Liver (tissue), 9 donors: Measurements from ENCODE around the gene RHOT1. TPM values are rescaled to one million over a fixed set of nuclear protein-coding genes. Genes with fewer than 3 reads are reported as not detected.
"Not testable (repeated sequence)": the region's sequence is repeated elsewhere in the genome, so short reads cannot be mapped to it uniquely, and the experiment has no call there.

ENCODE experiments used
- DNase-seq: peaks from one replicate; pipeline ENCODE4 v3.0.0-alpha.2; 2017; ENCODE audit warnings: low spot score
- H3K27ac ChIP-seq, 2 donors: one replicate each; pipeline ENCODE4 v1.7.0; 2013; ENCODE audit warnings: inconsistent platforms in 2 of 2, low read length in 2 of 2, control low read depth in 1 of 2, low read depth in 1 of 2, mild to moderate bottlenecking in 1 of 2
- H3K27me3 ChIP-seq, 4 donors: one replicate each; pipeline versions ENCODE4 v1.6.1 to v1.7.0; 2013; ENCODE audit warnings: low read length in 3 of 4, inconsistent platforms in 1 of 4, mild to moderate bottlenecking in 1 of 4, moderate library complexity in 1 of 4; ENCODE audit not compliant: control insufficient read depth in 4 of 4, insufficient read depth in 4 of 4
- H3K36me3 ChIP-seq, 4 donors: one replicate each; pipeline versions ENCODE4 v1.6.1 to v1.7.0; 2013; ENCODE audit warnings: low read length in 3 of 4, mild to moderate bottlenecking in 3 of 4, low read depth in 1 of 4, moderate library complexity in 1 of 4; ENCODE audit not compliant: control insufficient read depth in 4 of 4, insufficient read depth in 3 of 4
- H3K4me1 ChIP-seq, 4 donors: one replicate each; pipeline versions ENCODE4 v1.6.1 to v1.7.0; 2013; ENCODE audit warnings: low read length in 3 of 4, mild to moderate bottlenecking in 3 of 4, moderate library complexity in 1 of 4; ENCODE audit not compliant: control insufficient read depth in 4 of 4, insufficient read depth in 4 of 4
- H3K4me3 ChIP-seq, 3 donors: one replicate each; pipeline versions ENCODE4 v1.6.1 to v1.7.0; 2013; ENCODE audit warnings: low read length in 3 of 3, control low read depth in 1 of 3, low read depth in 1 of 3, mild to moderate bottlenecking in 1 of 3
- H3K9ac ChIP-seq, 2 donors: one replicate each; pipeline ENCODE4 v1.7.0; 2013; ENCODE audit warnings: low read length in 2 of 2, mild to moderate bottlenecking in 2 of 2, moderate library complexity in 2 of 2, control low read depth in 1 of 2, low read depth in 1 of 2
- H3K9me3 ChIP-seq, 4 donors: one replicate each; pipeline versions ENCODE4 v1.6.1 to v1.7.0; 2013; ENCODE audit warnings: low read length in 3 of 4; ENCODE audit not compliant: control insufficient read depth in 4 of 4
- ATF3 ChIP-seq: IDR thresholded peaks from 2 replicates; pipeline ENCODE4 v1.6.1; 2016; ENCODE audit warnings: antibody characterized with exemption
- CTCF ChIP-seq: fragments of 150-350 bp; IDR thresholded peaks from 2 replicates; pipeline ENCODE4 v1.5.1; 2017; ENCODE audit warnings: improper control_type of control experiment, low read depth, low read length; ENCODE audit not compliant: missing input control
- EGR1 ChIP-seq, 2 donors: IDR thresholded peaks; 2 replicates each; pipeline ENCODE4 v1.6.1; 2016 to 2018; ENCODE audit warnings: antibody characterized with exemption in 2 of 2, low read depth in 2 of 2
- FOXA1 ChIP-seq: IDR thresholded peaks from 2 replicates; pipeline ENCODE4 v1.6.1; 2016; ENCODE audit warnings: antibody characterized with exemption
- FOXA2 ChIP-seq: IDR thresholded peaks from 2 replicates; pipeline ENCODE4 v1.6.1; 2016; ENCODE audit warnings: antibody characterized with exemption
- GABPA ChIP-seq, 2 donors: IDR thresholded peaks in 1 of 2; conservative IDR thresholded peaks in 1 of 2; 2 replicates each; pipeline ENCODE4 v1.6.1; 2016; ENCODE audit warnings: antibody characterized with exemption in 2 of 2, mild to moderate bottlenecking in 1 of 2, moderate library complexity in 1 of 2
- HNF4A ChIP-seq, 2 donors: conservative IDR thresholded peaks; 2 replicates each; pipeline ENCODE4 v1.6.1; 2016; ENCODE audit warnings: antibody characterized with exemption in 2 of 2, mild to moderate bottlenecking in 2 of 2
- HNF4G ChIP-seq: IDR thresholded peaks from 2 replicates; pipeline ENCODE4 v1.6.1; 2016; ENCODE audit warnings: antibody characterized with exemption
- JUND ChIP-seq, 2 donors: IDR thresholded peaks; 2 replicates each; pipeline ENCODE4 v1.6.1; 2016; ENCODE audit warnings: antibody characterized with exemption in 2 of 2
- MAX ChIP-seq: IDR thresholded peaks from 2 replicates; pipeline ENCODE4 v1.6.1; 2016; ENCODE audit warnings: antibody characterized with exemption
- NR2F2 ChIP-seq: IDR thresholded peaks from 2 replicates; pipeline ENCODE4 v1.6.1; 2016; ENCODE audit warnings: antibody characterized with exemption
- RAD21 ChIP-seq, 2 donors: IDR thresholded peaks; 2 replicates each; pipeline ENCODE4 v1.6.1; 2016; ENCODE audit warnings: antibody characterized with exemption in 2 of 2, mild to moderate bottlenecking in 2 of 2
- REST ChIP-seq: IDR thresholded peaks from 2 replicates; pipeline ENCODE4 v1.6.1; 2016; ENCODE audit warnings: antibody characterized with exemption, mild to moderate bottlenecking
- RXRA ChIP-seq, 2 donors: IDR thresholded peaks; 2 replicates each; pipeline ENCODE4 v1.6.1; 2017 to 2018; ENCODE audit warnings: antibody characterized with exemption in 2 of 2, mild to moderate bottlenecking in 1 of 2
- SP1 ChIP-seq: IDR thresholded peaks from 2 replicates; pipeline ENCODE4 v1.6.1; 2018; ENCODE audit warnings: antibody characterized with exemption, mild to moderate bottlenecking
- TAF1 ChIP-seq: conservative IDR thresholded peaks from 2 replicates; pipeline ENCODE4 v1.6.1; 2016; ENCODE audit warnings: antibody characterized with exemption, mild to moderate bottlenecking
- YY1 ChIP-seq: IDR thresholded peaks from 2 replicates; pipeline ENCODE4 v1.6.1; 2016; ENCODE audit warnings: antibody characterized with exemption, mild to moderate bottlenecking
- ZBTB33 ChIP-seq: IDR thresholded peaks from 2 replicates; pipeline ENCODE4 v1.6.1; 2016; ENCODE audit warnings: antibody characterized with exemption
- WGBS: extraction: QIAGEN DNeasy Blood & Tissue Kit; methylation state at CpG from one replicate; pipeline ENCODE4 v1.1.7; 2013; 5-methylcytosine and 5-hydroxymethylcytosine counted together
- polyA plus RNA-seq, 2 donors: library from polyadenylated mRNA; stranded (reverse) in 1 of 2; unstranded in 1 of 2; fragments of 200-250 nt in 1 of 2; fragments of >200 nt in 1 of 2; fragmentation: Nextera tagmentation in 1 of 2; extraction: Ambion mirVana in 1 of 2; gene quantifications; one replicate each; pipeline versions ENCODE4 v1.2.1 to v1.2.3, GENCODE V29; 2013 to 2015
- total RNA-seq, 2 donors: library from RNA; depleted of rRNA; stranded (reverse); fragments of >200 nt; gene quantifications; one replicate each; pipeline ENCODE4 v1.2.3, GENCODE V29; 2014
- donor health status: healthy.
- donor health status: healthy.
- donor health status: healthy.
- donor health status: healthy.
- donor health status: healthy.

RHOT1 gene
- total and polyA plus RNA-seq, 4 donors: 8.1 to 43.4 (median 17.1) TPM

GRCh38 chr17:32127158-32127897, 15.0 kb upstream of the RHOT1 start:
- peak overlapping the region; percentile 84 to 89 for H3K27ac ChIP-seq
- TF ChIP-seq NR2F2: peak; percentile 45
- TF ChIP-seq SP1: peak; percentile 73
- TF ChIP-seq ZBTB33: no peak
- peak; percentile 37 for TF ChIP-seq TAF1
- peak in 1 of 2 donors; percentile 54 for TF ChIP-seq EGR1 (IDR thresholded peaks at IDR 0.05; ENCODE audit: low read depth in 2 of 2)
- peak; percentile 24 to 48 for TF ChIP-seq RAD21 (IDR thresholded peaks at IDR 0.05)
- peak; percentile 45 for TF ChIP-seq REST
- peak; percentile 79 for TF ChIP-seq YY1
- TF ChIP-seq JUND (IDR thresholded peaks at IDR 0.05): peak; percentile 36 to 38
- peak; percentile 40 for TF ChIP-seq MAX
- peak in 1 of 2 donors; percentile 56 for TF ChIP-seq GABPA (IDR thresholded peaks at IDR 0.05 in 1 of 2, conservative IDR thresholded peaks at IDR 0.05 in 1 of 2)
- TF ChIP-seq FOXA1: no peak
- TF ChIP-seq HNF4A (conservative IDR thresholded peaks at IDR 0.05): peak; percentile 43 to 44
- TF ChIP-seq RXRA (IDR thresholded peaks at IDR 0.05): peak; percentile 32 to 37
- peak; percentile 32 for TF ChIP-seq ATF3
- no peak for TF ChIP-seq FOXA2
- TF ChIP-seq HNF4G: no peak
- no peak for TF ChIP-seq CTCF
- WGBS: under 1% methylated on average over 25 of the region's 25 CpGs
- no peaks in the 10 kb centered on the region for H3K9me3 ChIP-seq
- H3K27me3 ChIP-seq: no peaks in the 10 kb centered on the region
- peak overlapping the region; percentile 81 to 87 for H3K9ac ChIP-seq
- DNase-seq: peak; percentile 76
- H3K4me3 ChIP-seq: peak overlapping the region; percentile 54 to 73 (median 67)
- peaks cover 7 to 24% (median 20%) of the 10 kb centered on the region in 4 donors for H3K4me1 ChIP-seq
- H3K36me3 ChIP-seq: no peaks in the 10 kb centered on the region

GRCh38 chr17:32128470-32128869, 13.8 kb upstream of the RHOT1 start:
- Histone ChIP-seq H3K9ac (peak overlapping the region in 1 of 2 donors; percentile 81), H3K4me1 (peaks cover 7 to 24% (median 20%) of the 10 kb centered on the region in 4 donors)
- H3K27me3 ChIP-seq, DNase-seq, H3K9me3 ChIP-seq, H3K27ac ChIP-seq, H3K4me3 ChIP-seq, H3K36me3 ChIP-seq: not testable (repeated sequence)
- WGBS: 82% methylated on average over 7 of the region's 7 CpGs
